AG04450 (cell line): ENCODE results near the gene GNAZ. TPM values are rescaled to one million over a fixed set of nuclear protein-coding genes. Genes with fewer than 3 reads are reported as not detected.

Source experiments
- CTCF ChIA-PET: fragments of 300-600, 350-600 bp; formaldehyde crosslinking; extraction: SDS; loops from one replicate; lab custom pipeline; 2022; ENCODE audit warnings: antibody characterized with exemption, inconsistent platforms; lab: Charles Lee
- POLR2A ChIA-PET: fragments of 350-600 bp; formaldehyde crosslinking; extraction: SDS; loops from one replicate; lab custom pipeline; 2021; ENCODE audit warnings: antibody characterized with exemption, inconsistent platforms; lab: Yijun Ruan, JAX
- DNase-seq: peaks from one replicate; pipeline ENCODE4 v3.0.0-alpha.2; 2011; ENCODE audit warnings: low read depth, low spot score
- H3K27ac ChIP-seq: one replicate; pipeline ENCODE4 v1.5.1; 2012; ENCODE audit warnings: low read depth, low read length, control low read depth
- H3K27me3 ChIP-seq: one replicate; pipeline ENCODE4 v1.6.0; 2012; ENCODE audit warnings: low read length; ENCODE audit not compliant: control insufficient read depth, insufficient read depth
- H3K4me3 ChIP-seq: 2 replicates; pipeline ENCODE4 v1.5.1; 2011; ENCODE audit warnings: mild to moderate bottlenecking, low read depth, low read length, control low read depth
- H3K9me3 ChIP-seq: 2 replicates; pipeline ENCODE4 v1.5.1; 2012; ENCODE audit warnings: low read length; ENCODE audit not compliant: control insufficient read depth, insufficient read depth
- CTCF ChIP-seq: IDR thresholded peaks from 2 replicates; pipeline ENCODE4 v1.5.1; 2011; ENCODE audit warnings: low read depth, low read length, control low read depth, inconsistent platforms
- polyA plus RNA-seq: library from polyadenylated mRNA; depleted of rRNA; stranded (reverse); fragments of >200 nt; gene quantifications from 2 replicates; pipeline ENCODE4 v1.2.3, GENCODE V29; 2011

Gene GNAZ
- polyA plus RNA-seq, 1 experiment, result 0.25 TPM

GRCh38 chr22:23118647-23119493 lies 48.6 kb downstream of the GNAZ start:
- no peak overlapping the region for H3K27ac ChIP-seq
- TF ChIP-seq CTCF, result no peak

GRCh38 chr22:23119494-23120414 lies 49.4 kb downstream of the GNAZ start:
- no peak for DNase-seq
- no peak for TF ChIP-seq CTCF
- Histone ChIP-seq H3K9me3 (no peaks in the 10 kb centered on the region), H3K4me3 (no peak overlapping the region), H3K27me3 (no peaks in the 10 kb centered on the region), H3K27ac (no peak overlapping the region)
- ChIA-PET CTCF (interaction anchor here (3.0 kb wide), 1 partner anchor 160 kb away, joined by 16 read pairs; no protein-coding TSS in a partner anchor), POLR2A (no interaction called here)

More at GRCh38 chr22:23118647-23119493, 48.6 kb downstream of the GNAZ start:
- no peaks in the 10 kb centered on the region for H3K9me3 ChIP-seq
- no peak overlapping the region for H3K4me3 ChIP-seq
- CTCF ChIA-PET, result interaction anchor here (3.0 kb wide), 1 partner anchor 159 kb away, joined by 16 read pairs; no protein-coding TSS in a partner anchor
- H3K27me3 ChIP-seq, result no peaks in the 10 kb centered on the region
- POLR2A ChIA-PET, result no interaction called here
- no peak for DNase-seq

- no peak for DNase-seq
- TF ChIP-seq CTCF, result no peak
- ChIA-PET POLR2A (no interaction called here), CTCF (interaction anchor here (3.0 kb wide), 1 partner anchor 160 kb away, joined by 16 read pairs; no protein-coding TSS in a partner anchor)
- no peak overlapping the region for H3K27ac ChIP-seq
- no peak overlapping the region for H3K4me3 ChIP-seq
- no peaks in the 10 kb centered on the region for H3K9me3 ChIP-seq
- H3K27me3 ChIP-seq, result no peaks in the 10 kb centered on the region
Observed at GRCh38 chr22:23120415-23120899, 50.1 kb downstream of the GNAZ start.

- no peak for DNase-seq
- no peak overlapping the region for H3K4me3 ChIP-seq
- H3K27ac ChIP-seq, result no peak overlapping the region
- no peaks in the 10 kb centered on the region for H3K27me3 ChIP-seq
- CTCF ChIA-PET, result interaction anchor here (3.0 kb wide), 1 partner anchor 161 kb away, joined by 16 read pairs; no protein-coding TSS in a partner anchor
- POLR2A ChIA-PET, result no interaction called here
- no peak for TF ChIP-seq CTCF
- no peaks in the 10 kb centered on the region for H3K9me3 ChIP-seq
Observed at GRCh38 chr22:23121000-23121421, 50.7 kb downstream of the GNAZ start.
